ENCODE data around the gene GLI3.

DNA sequence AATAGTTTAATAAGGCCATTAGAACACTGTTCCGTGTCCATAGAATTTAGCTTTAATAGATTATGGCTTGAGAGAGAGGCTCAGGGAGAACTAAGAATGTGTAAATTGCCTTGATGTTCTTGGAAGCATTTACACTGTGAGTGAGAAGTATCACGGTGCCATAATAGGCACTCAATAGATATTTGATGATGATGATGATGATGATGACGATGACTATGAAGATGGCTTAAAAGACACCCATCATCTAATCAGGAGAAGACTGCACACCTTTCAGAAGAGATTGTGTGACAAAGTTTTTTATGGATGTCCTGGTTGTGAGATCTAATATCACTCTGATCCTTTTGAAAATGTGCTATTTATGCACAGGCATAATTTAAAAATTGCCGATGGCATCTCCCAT lies 264.2 kb downstream of the GLI3 start:
- TF ChIP-seq GATAD2B (conservative IDR thresholded peaks at IDR 0.05; ENCODE audit: low read depth) (no peak), HDGF (IDR thresholded peaks at IDR 0.05) (no peak), POLR2A (IDR thresholded peaks at IDR 0.05; ENCODE audit: low read depth, low read length) (no peak)
- TF ChIP-seq, protein P1, sequence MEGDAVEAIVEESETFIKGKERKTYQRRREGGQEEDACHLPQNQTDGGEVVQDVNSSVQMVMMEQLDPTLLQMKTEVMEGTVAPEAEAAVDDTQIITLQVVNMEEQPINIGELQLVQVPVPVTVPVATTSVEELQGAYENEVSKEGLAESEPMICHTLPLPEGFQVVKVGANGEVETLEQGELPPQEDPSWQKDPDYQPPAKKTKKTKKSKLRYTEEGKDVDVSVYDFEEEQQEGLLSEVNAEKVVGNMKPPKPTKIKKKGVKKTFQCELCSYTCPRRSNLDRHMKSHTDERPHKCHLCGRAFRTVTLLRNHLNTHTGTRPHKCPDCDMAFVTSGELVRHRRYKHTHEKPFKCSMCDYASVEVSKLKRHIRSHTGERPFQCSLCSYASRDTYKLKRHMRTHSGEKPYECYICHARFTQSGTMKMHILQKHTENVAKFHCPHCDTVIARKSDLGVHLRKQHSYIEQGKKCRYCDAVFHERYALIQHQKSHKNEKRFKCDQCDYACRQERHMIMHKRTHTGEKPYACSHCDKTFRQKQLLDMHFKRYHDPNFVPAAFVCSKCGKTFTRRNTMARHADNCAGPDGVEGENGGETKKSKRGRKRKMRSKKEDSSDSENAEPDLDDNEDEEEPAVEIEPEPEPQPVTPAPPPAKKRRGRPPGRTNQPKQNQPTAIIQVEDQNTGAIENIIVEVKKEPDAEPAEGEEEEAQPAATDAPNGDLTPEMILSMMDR (IDR thresholded peaks at IDR 0.05 in 2 of 3, conservative IDR thresholded peaks at IDR 0.05 in 1 of 3; ENCODE audit: control insufficient read depth in 2 of 3, extremely low read depth in 1 of 3, insufficient read depth in 1 of 3, low read depth in 3 of 3, low read length in 3 of 3): no peak

All from GM12878 (cell line).